HG02623 (cell line): ENCODE measurements around the gene SRPRA.

Source experiments
- ATAC-seq: cut with Tn5 transposase; IDR thresholded peaks from one replicate; pipeline ENCODE4 v1.9.1; 2021; ENCODE audit warnings: moderate library complexity; ENCODE audit not compliant: unreplicated experiment

Gene SRPRA

DNA sequence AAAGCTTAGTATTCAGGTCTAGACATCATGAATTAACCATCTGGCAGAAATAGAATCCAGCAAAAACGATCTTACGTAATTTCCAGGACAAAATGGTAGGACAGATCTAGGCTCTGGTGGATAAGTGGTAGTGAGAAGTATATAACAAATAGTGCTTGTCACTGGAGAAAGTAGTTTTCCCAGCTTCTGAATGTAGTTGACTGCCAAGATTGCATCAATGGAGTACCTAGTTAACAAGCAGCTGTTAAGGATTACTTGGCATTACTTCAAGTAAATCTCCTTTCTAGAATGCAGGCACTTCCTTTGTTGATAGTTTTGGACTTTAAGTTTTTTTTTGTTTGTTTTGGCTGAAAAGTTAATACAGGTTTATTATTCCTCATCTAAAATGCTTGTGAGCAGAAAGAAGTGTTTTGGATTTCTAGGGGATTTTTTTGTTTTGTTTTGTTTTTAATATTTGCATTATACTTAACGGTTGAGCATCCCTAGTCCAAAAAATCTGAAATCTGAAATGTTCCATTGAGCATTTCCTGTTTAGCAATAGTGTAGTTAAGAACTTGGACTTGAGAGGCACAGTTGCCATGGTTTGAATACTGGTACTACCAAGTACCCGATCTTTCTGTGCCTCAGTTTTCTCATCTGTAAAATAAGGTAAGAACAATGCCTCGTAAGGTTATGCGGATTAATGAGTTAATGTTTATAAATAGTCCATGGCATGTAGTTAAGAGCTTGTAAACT lies 36.8 kb downstream of the SRPRA start:
- no peak for ATAC-seq

DNA sequence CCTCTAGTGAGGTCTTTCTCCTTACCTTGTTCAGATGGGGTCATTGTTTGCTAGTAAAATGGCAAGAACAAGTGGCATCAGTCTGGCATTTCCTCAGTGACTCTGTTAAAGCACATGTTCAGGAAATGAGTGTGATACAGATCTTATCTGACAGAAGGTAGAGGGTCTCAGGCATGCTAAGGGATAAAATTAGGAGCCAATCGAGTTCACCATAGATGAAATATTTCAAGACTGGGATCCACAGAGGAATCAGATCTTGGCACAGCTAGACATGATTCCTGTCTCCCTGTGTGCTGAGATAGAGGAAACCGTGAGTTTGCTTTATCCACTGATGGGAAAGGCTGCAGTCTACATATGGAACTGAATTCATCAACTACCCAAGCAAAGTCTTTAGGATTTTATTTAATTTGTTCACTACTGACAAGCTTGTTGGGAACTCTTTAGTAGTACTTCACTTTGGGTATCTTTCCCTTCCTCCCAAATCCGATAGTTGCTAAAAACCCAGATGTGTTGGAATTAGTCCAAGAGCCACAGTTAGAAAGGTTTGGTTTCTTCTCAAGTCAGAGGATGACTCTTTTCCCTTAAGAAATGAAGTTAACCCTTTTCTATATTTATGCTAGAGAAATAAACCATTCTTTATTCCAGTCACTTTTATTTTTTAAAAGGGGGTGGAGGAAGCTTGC lies 38.7 kb downstream of the SRPRA start:
- no peak for ATAC-seq

DNA sequence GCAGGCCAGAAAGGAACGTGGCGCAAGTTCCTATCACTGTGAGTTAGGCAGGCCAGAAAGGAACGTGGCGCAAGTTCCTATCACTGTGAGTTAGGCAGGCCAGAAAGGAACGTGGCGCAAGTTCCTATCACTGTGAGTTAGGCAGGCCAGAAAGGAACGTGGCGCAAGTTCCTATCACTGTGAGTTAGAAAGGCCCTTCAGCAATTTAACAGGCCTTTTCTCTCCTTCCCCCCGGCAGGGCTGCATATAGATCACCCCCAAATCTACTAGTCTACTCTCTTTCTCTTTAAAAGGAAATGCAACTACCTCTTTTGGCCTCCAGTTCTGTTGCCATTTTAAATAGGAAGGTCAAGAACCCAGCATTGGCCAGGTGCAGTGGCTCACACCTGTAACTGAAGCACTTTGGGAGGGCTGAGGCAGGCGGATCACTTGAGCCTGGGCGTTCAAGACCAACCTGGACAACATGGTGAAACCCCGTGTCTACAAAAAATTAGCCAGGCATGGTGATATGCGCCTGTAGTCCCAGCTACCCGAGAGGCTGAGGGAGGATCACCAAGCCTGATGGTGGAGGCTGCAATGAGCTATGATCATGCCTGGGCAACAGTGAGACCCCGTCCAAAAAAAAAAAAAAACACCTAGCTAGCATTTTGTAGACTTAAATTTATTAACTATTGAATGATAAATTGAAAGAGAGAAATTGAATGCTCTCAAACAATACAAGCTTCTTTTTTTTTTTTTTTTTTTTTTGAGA lies 42.2 kb downstream of the SRPRA start:
- ATAC-seq: no peak

DNA sequence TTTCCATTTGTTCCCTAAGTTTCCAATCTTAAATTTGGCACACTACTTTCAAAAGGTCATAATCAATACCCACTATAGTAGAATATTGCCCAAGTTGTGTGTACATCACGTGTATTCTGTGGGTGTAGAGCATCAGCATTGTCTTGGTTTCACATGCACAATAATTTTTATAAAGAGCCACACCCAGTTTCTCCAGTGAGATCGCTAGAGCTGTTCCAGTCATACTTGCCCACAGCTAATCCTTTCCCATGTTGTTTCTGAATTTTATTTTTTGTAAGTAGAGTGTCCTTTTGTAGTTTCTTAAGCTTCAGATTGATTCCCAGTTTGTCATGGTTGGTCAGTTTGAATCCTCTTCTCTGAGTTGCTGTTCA lies 43.4 kb downstream of the SRPRA start:
- ATAC-seq: no peak

DNA sequence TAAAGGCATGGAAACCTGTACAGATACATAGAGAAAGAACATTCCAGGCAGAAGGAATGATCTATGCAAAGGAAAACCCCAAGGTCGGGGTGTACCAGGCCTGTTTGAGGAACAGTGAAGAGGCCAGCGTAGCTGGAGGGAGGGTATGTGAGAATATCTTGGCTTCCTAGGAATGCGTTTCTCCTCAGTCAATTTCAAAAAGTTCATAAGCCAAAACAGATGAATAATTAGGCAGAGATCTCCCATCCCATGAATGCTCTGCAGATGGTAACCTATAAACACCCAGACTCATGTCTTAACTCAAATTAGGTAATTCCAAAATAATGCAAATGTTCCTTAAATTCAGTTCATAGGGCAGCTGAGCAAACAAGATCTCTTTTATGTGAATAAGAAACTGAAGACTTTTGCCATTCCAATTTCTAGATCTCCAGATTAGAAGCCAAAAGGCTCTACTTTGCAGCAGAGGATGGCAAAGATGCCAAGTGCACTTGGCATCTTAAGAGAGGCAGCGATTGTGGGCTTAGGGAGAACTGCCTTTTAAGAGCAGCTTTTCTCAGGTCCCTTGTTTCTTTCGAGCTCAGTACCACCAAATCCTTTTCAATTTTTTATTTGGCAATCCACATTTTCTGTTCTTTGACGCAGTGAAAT lies 43.9 kb downstream of the SRPRA start:
- ATAC-seq: no peak

DNA sequence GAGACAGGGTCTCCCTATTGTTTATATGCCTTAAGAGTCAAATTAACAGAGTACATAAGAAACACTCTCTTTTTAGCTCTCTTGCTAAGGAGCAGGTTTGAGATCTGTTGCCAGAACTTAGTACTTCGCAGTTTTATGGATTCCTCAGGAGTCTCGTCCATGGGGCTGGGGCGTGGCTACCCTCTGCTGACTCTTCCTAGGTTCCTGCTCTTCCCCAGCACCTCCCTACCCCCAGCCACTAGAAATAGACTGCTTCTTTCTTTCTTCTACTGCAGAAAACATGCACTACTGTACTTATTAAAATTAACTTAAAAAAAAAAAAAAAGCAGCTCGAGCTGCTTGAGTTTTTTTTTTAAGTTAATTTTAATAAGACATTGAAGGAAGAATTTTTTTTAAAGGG lies 49.1 kb downstream of the SRPRA start:
- no peak for ATAC-seq

DNA sequence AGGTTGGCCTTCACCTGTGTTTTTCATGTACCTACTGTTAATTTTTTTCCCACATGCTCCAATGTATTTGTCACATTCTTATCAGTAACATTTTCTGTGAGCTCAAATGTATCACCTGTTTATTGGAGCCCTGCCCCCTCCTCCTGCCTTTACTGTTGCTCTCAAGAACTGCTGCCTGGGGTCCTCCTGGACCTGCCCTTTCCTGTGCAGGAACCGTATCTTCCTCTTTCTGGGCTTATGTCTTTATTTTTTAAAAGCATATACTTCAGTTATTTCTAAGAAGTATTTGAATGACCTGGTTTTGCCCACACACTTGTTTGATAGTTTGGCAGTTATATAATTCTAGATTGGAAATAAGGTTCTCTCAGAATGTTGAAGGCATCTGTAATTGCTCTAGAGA lies 51.2 kb downstream of the SRPRA start:
- no peak for ATAC-seq

DNA sequence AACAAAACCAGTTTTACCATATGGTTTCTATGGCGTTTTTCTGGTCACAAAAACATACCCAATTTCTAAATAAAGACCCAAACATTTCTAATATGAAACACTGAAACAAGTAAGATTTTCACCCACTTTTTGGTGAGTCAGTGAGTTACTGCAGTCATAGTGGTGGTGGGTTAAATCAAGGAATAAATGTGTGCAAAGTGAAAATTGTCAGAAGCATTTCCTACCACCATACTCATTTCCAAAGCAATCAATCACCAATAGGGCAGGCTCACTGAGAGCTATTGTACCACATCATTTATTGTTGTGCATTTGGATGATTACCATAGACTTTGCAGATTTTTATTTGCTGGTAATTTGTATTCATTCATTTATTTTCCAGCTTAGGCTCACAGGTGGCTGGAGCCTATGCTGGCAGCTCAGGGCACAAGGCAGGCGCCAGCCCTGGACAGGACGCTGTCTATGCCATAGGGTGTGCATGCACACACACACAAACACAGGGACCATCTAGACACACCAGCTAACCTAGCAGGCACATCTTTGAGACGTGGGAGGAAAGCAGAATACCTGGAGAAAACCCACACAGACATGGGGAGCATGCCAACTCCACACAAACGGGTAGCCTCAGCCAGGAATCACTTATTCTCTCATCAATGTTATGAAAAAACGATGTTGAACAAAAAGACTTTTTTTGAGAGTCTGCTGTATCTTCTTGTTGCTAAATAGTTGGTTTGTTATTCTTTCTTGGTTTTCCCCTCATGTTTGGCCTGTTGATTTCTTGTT lies 52.0 kb downstream of the SRPRA start:
- no peak for ATAC-seq

DNA sequence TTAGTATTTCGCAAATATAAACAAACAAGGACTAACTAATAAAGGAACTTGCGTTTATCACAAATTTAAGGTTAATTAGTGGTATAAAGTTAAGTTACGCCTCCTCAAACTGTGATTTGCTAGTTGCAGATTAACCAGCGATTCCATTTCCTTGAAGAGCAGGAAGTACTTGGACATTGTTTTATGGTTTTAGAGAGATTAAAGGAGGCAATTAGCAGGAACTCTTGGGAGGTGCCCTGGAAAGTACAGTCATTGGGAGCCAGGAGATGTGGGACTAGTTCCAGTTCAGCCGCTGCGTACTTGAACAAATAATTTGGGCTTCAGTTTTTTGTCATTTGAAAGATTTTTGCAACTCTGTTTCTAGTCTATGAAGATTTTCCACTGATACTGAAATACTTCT lies 53.9 kb downstream of the SRPRA start:
- no peak for ATAC-seq

DNA sequence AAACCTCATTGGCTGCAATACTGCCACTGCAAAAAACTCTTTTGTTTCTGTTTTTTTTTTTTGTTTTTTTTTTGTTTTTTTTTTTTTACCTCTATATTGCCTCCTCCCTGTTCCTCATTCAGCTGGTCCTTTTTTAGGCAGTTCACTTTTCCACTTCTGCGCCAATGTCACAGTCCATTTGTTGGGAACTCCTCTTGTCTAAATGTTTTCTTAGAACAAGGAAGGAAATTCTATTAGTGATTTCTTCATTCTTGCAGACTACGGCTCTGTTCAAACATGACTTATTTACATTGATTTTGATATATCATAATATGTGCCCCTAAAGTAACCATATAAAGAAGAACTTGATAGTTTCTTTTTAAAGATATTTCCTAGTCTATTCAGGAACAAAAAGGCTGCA lies 54.3 kb downstream of the SRPRA start:
- no peak for ATAC-seq
